Pericardium fibroblast (primary cell): Measurements from ENCODE around the gene RBPJL. TPM values are rescaled to one million over a fixed set of nuclear protein-coding genes. Genes with fewer than 3 reads are reported as not detected.

Experiments used
- total RNA-seq: library from RNA; depleted of rRNA; stranded (reverse); fragments of >200 nt; gene quantifications from 2 replicates; pipeline ENCODE4 v1.2.3, GENCODE V29; 2015

The RBPJL gene
- not detected in 2 replicates for total RNA-seq

GRCh38 chr20:45306431-45306982, at the start of gene RBPJL:
Gene RBPJL (plus strand): TSS chr20:45306840. CDS start chr20:45306923, 83 bp downstream.

GRCh38 chr20:45308117-45308778, 1.6 kb downstream of the RBPJL start, which contains the start of gene MATN4:
Gene MATN4 (minus strand): TSS chr20:45308299. CDS start chr20:45305582, 2,717 bp downstream.

GRCh38 chr20:45347936-45348778, 41.5 kb downstream of the RBPJL start, which contains the start of gene SDC4:
Gene SDC4 (minus strand): TSS chr20:45348424. CDS start chr20:45348384, 40 bp downstream.

GRCh38 chr20:45362804-45363610, 56.4 kb downstream of the RBPJL start, which contains the start of gene SYS1:
Gene SYS1 (plus strand): TSS chr20:45363156. CDS start chr20:45363532, 376 bp downstream.

Other genes starting within 250 kb of the RBPJL start
- gene KCNS1, start 205.7 kb upstream of the RBPJL start, total RNA-seq = 1.4 TPM in 2 replicates
- gene WFDC5, start 191.7 kb upstream of the RBPJL start, total RNA-seq = not detected in 2 replicates
- gene WFDC12, start 182.4 kb upstream of the RBPJL start, total RNA-seq = not detected in 2 replicates
- gene PI3, start 131.9 kb upstream of the RBPJL start, total RNA-seq = not detected in 2 replicates
- gene SEMG1, start 99.8 kb upstream of the RBPJL start, total RNA-seq = not detected in 2 replicates
- not detected in 2 replicates for gene SEMG2, start 85.5 kb upstream of the RBPJL start, total RNA-seq
- 1.7 and 19.5 TPM in 2 replicates for gene SLPI, start 52.3 kb upstream of the RBPJL start, total RNA-seq
- 1.6 TPM in 1 of 2 replicates, not detected in the other for gene MATN4, start 1.5 kb downstream of the RBPJL start, total RNA-seq
- gene SDC4, start 41.6 kb downstream of the RBPJL start, total RNA-seq = 45.2 and 48.1 TPM in 2 replicates
- 22.4 and 23.6 TPM in 2 replicates for gene SYS1, start 56.3 kb downstream of the RBPJL start, total RNA-seq
- gene TP53TG5, start 71.5 kb downstream of the RBPJL start, total RNA-seq = not detected in 2 replicates
- 2.0 and 12.3 TPM in 2 replicates for gene DBNDD2, start 101.4 kb downstream of the RBPJL start, total RNA-seq
- gene PIGT, start 109.3 kb downstream of the RBPJL start, total RNA-seq = 87.8 and 96.4 TPM in 2 replicates
- not detected in 2 replicates for gene WFDC2, start 162.9 kb downstream of the RBPJL start, total RNA-seq
- gene SPINT3, start 208.8 kb downstream of the RBPJL start, total RNA-seq = not detected in 2 replicates
- not detected in 2 replicates for gene WFDC6, start 232.6 kb downstream of the RBPJL start, total RNA-seq
- not detected in 2 replicates for gene EPPIN, start 240.6 kb downstream of the RBPJL start, total RNA-seq